Sigmoid colon (tissue), 7 donors: ENCODE results near the gene CDKAL1. TPM values are rescaled to one million over a fixed set of nuclear protein-coding genes. Genes with fewer than 3 reads are reported as not detected.

Experiments
- DNase-seq: peaks from one replicate; pipeline ENCODE4 v3.0.0-alpha.2; 2019
- H3K27ac ChIP-seq, 4 donors: fragments of 200-600 bp; sonication (generic); one replicate each; pipeline ENCODE4 v1.5.1; 2016 to 2019; ENCODE audit warnings: mild to moderate bottlenecking in 1 of 4
- H3K27me3 ChIP-seq, 3 donors: fragments of 200-600 bp; sonication (generic); one replicate each; pipeline ENCODE4 v1.5.1; 2019; ENCODE audit warnings: mild to moderate bottlenecking in 1 of 3
- H3K36me3 ChIP-seq, 4 donors: fragments of 200-600 bp; sonication (generic); one replicate each; pipeline ENCODE4 v1.5.1; 2016 to 2019
- H3K4me1 ChIP-seq, 4 donors: fragments of 200-600 bp; sonication (generic); one replicate each; pipeline ENCODE4 v1.5.1; 2017 to 2019
- H3K4me3 ChIP-seq, 4 donors: fragments of 200-600 bp; sonication (generic); one replicate each; pipeline ENCODE4 v1.5.1; 2017 to 2019; ENCODE audit warnings: mild to moderate bottlenecking in 2 of 4, moderate library complexity in 1 of 4
- H3K9me3 ChIP-seq, 4 donors: fragments of 200-600 bp in 3 of 4; sonication (generic) in 3 of 4; one replicate each; pipeline versions ENCODE4 v1.5.1 to v1.6.1; 2013 to 2019
- CTCF ChIP-seq, 4 experiments: fragments of 450-650 bp in 3 of 4; fragments of 200-600 bp in 1 of 4; IDR thresholded peaks; one replicate each; pipeline ENCODE4 v1.5.1; 2016 to 2019; ENCODE audit warnings: antibody characterized with exemption in 4 of 4, mild to moderate bottlenecking in 3 of 4, moderate library complexity in 2 of 4
- EP300 ChIP-seq, 4 donors: sonication (generic); formaldehyde crosslinking; IDR thresholded peaks; one replicate each; pipeline ENCODE4 v1.6.1; 2017; ENCODE audit warnings: antibody characterized with exemption in 4 of 4
- POLR2A ChIP-seq, 2 donors: fragments of 450-650 bp; IDR thresholded peaks; one replicate each; pipeline ENCODE4 v1.6.1; 2016; ENCODE audit warnings: antibody characterized with exemption in 2 of 2, mild to moderate bottlenecking in 2 of 2, moderate library complexity in 2 of 2
- POLR2AphosphoS5 ChIP-seq, 4 donors: sonication (generic); formaldehyde crosslinking; IDR thresholded peaks; one replicate each; pipeline ENCODE4 v1.6.1; 2017; ENCODE audit warnings: antibody characterized with exemption in 4 of 4
- WGBS, 2 donors: extraction: QIAGEN DNeasy Blood & Tissue Kit; methylation state at CpG; one replicate each; pipeline ENCODE4 v1.1.7; 2013; 5-methylcytosine and 5-hydroxymethylcytosine counted together
- intact Hi-C: fragments of 100-400 bp; cut with DNase I; formaldehyde crosslinking; loops from one replicate; pipeline ENCODE4 v1.15.1; 2023
- polyA plus RNA-seq, 3 donors: library from polyadenylated mRNA; stranded (reverse); fragments of 200-250 nt; gene quantifications; one replicate each; pipeline ENCODE4 v1.2.3, GENCODE V29; 2013
- total RNA-seq, 4 donors: library from RNA; depleted of rRNA; stranded (reverse); fragments of >200 nt; gene quantifications; one replicate each; pipeline ENCODE4 v1.1.0, GENCODE V29; 2016
- donor health status: healthy with polysubstance abuse.
- donor health status: Bipolar disorder and iron deficiency.
- donor health status: healthy.

The CDKAL1 gene
- total and polyA plus RNA-seq, 7 donors, result 2.8 to 14.7 (median 11.4) TPM

- WGBS, 2 donors, result 94 to 96% methylated on average over 4 of the region's 4 CpGs
- Histone ChIP-seq H3K27ac (no peak overlapping the region), H3K27me3 (no peaks in the 10 kb centered on the region), H3K4me3 (no peak overlapping the region), H3K9me3 (no peaks in the 10 kb centered on the region), H3K4me1 (peaks cover 0 to 4% (median 0%) of the 10 kb centered on the region in 4 donors), H3K36me3 (peaks cover 0 to 8% (median 2%) of the 10 kb centered on the region in 4 donors)
- DNase-seq, result no peak
- intact Hi-C loops, result no loop called here
- no peak for TF ChIP-seq CTCF (IDR thresholded peaks at IDR 0.05)
- TF ChIP-seq EP300 (IDR thresholded peaks at IDR 0.05), result no peak
- no peak for TF ChIP-seq POLR2A (IDR thresholded peaks at IDR 0.05)
- TF ChIP-seq POLR2AphosphoS5 (IDR thresholded peaks at IDR 0.05), result no peak
Measured at GRCh38 chr6:20740088-20740487, 205.8 kb downstream of the CDKAL1 start.

DNA sequence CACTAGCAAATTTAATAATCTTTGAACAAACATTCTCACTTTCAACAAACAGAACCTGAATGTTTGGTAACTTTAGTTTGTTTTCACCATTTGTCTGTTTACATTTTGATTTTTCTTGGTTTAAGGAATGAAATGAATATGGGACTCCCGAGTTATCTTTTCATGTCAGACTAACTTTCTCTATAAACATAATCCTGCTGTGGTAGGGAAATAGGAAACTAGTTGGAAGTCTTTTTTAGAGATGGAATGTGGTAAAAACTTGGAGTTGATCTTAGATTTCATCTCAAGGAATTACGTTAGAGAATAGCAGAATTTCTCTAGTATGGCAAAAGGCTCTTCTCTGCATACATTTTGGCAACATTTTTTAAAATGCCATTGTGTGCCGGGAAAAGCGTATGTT, 206.5 kb downstream of the CDKAL1 start:
- no peak overlapping the region for H3K27ac ChIP-seq
- H3K4me1 ChIP-seq, result peaks cover 0 to 4% (median 0%) of the 10 kb centered on the region in 4 donors

GRCh38 chr6:20741490-20741889, 207.2 kb downstream of the CDKAL1 start:
- no peak for DNase-seq
- H3K27ac ChIP-seq, result no peak overlapping the region
- H3K9me3 ChIP-seq, result no peaks in the 10 kb centered on the region
- 99% methylated on average over 2 of the region's 2 CpGs for WGBS, 2 donors
- intact Hi-C loops, result no loop called here
- TF ChIP-seq POLR2AphosphoS5 (IDR thresholded peaks at IDR 0.05) (no peak), EP300 (IDR thresholded peaks at IDR 0.05) (no peak), POLR2A (IDR thresholded peaks at IDR 0.05) (no peak), CTCF (IDR thresholded peaks at IDR 0.05) (no peak)
- H3K36me3 ChIP-seq, result peaks cover 0 to 8% (median 2%) of the 10 kb centered on the region in 4 donors
- H3K4me1 ChIP-seq, result peaks cover 0 to 4% (median 0%) of the 10 kb centered on the region in 4 donors
- no peaks in the 10 kb centered on the region for H3K27me3 ChIP-seq
- H3K4me3 ChIP-seq, result no peak overlapping the region

More for the DNA sequence above, 206.5 kb downstream of the CDKAL1 start:
- 91 to 92% methylated on average over 4 of the region's 4 CpGs for WGBS, 2 donors
- Histone ChIP-seq H3K36me3 (peaks cover 0 to 8% (median 2%) of the 10 kb centered on the region in 4 donors), H3K4me3 (no peak overlapping the region), H3K9me3 (no peaks in the 10 kb centered on the region), H3K27me3 (no peaks in the 10 kb centered on the region)
- no peak for DNase-seq
- intact Hi-C loops, result no loop called here
- TF ChIP-seq POLR2AphosphoS5 (IDR thresholded peaks at IDR 0.05), result no peak
- no peak for TF ChIP-seq EP300 (IDR thresholded peaks at IDR 0.05)
- TF ChIP-seq POLR2A (IDR thresholded peaks at IDR 0.05), result no peak
- no peak for TF ChIP-seq CTCF (IDR thresholded peaks at IDR 0.05)

DNA sequence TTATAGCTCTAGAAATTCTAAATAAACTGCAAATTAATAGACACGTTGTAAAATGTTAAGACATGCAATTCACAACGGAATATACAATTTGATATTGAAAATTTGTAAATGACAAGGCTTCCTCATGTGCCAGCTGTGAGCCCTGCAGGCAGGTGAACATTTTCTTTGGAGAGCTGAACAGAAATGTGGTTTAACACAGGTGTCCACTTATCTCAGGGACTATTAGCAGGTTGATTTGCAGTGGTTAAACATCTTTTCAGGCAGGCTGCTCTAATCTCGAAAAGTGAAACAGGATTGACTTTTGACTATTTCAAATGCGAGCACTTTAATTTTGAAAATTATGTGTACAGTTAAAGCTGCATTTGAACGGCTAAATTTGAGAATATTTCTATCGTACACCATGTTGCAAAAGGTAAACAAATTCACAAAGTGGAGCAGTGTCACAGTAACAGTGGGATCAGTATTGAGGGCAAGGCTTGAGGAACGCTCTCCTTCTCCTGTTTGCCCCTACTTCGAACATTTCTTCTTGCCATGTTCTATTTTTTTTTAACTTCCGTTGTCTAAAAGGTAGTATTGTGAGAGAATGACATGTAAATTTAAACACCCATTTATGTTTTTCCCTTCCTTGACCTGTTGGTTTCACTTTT, 210.8 kb downstream of the CDKAL1 start:
- H3K27me3 ChIP-seq, result no peaks in the 10 kb centered on the region
- DNase-seq, result no peak
- intact Hi-C loops, result no loop called here
- no peaks in the 10 kb centered on the region for H3K9me3 ChIP-seq
- no peak overlapping the region for H3K4me3 ChIP-seq
- TF ChIP-seq POLR2AphosphoS5 (IDR thresholded peaks at IDR 0.05), result no peak
- TF ChIP-seq CTCF (IDR thresholded peaks at IDR 0.05), result no peak
- TF ChIP-seq EP300 (IDR thresholded peaks at IDR 0.05), result no peak
- TF ChIP-seq POLR2A (IDR thresholded peaks at IDR 0.05), result no peak
- H3K27ac ChIP-seq, result no peak overlapping the region
- no peaks in the 10 kb centered on the region for H3K4me1 ChIP-seq
- peaks cover 0 to 3% (median under 1%) of the 10 kb centered on the region in 4 donors for H3K36me3 ChIP-seq
- 91 to 93% methylated on average over 9 of the region's 9 CpGs for WGBS, 2 donors
